ENCODE data around the gene ITGBL1.

The ITGBL1 gene

DNA sequence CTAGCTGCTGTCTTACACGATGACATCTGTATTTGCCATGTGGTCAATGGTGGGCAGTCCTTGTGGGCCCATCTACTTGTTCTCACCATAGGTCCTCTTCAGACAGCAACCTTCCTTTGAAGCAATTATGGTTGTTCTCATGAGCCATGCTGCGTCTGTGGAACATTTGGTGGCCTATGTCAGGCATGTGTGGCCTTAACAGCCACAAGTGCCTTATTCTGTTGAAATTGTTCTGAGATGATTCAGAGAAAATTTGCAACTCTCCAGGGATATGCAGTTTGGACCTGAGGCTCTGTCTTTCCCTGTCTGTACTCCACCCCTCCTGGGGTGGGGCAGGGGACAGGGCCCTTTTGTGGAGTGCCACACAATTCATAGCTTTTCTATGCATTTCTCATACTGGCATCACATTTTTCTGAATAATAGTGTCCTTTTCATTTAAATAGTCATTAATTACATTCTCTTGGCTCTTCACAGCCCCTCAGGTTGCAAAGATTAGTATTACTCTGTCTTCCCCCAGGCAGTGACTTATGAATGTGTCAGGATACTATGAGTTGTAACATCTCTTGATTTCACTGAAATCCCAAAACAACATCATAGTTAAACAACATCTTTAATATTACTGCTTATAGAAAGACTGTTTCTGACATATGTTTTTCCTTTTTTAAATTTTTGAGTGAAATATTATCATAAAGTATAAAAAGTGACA lies 102.1 kb downstream of the ITGBL1 start:
- H3K27ac ChIP-seq = no peak overlapping the region
- peaks cover 6% of the 10 kb centered on the region for H3K9me3 ChIP-seq (ENCODE audit: severe bottlenecking)
- no peaks in the 10 kb centered on the region for H3K36me3 ChIP-seq
- peak; percentile 31 for DNase-seq
- H3K27me3 ChIP-seq (ENCODE audit: insufficient read depth, low read depth, severe bottlenecking) = no peaks in the 10 kb centered on the region
- H3K4me3 ChIP-seq (ENCODE audit: low read depth, low read length) = no peak overlapping the region
- TF ChIP-seq, protein P1, sequence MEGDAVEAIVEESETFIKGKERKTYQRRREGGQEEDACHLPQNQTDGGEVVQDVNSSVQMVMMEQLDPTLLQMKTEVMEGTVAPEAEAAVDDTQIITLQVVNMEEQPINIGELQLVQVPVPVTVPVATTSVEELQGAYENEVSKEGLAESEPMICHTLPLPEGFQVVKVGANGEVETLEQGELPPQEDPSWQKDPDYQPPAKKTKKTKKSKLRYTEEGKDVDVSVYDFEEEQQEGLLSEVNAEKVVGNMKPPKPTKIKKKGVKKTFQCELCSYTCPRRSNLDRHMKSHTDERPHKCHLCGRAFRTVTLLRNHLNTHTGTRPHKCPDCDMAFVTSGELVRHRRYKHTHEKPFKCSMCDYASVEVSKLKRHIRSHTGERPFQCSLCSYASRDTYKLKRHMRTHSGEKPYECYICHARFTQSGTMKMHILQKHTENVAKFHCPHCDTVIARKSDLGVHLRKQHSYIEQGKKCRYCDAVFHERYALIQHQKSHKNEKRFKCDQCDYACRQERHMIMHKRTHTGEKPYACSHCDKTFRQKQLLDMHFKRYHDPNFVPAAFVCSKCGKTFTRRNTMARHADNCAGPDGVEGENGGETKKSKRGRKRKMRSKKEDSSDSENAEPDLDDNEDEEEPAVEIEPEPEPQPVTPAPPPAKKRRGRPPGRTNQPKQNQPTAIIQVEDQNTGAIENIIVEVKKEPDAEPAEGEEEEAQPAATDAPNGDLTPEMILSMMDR (IDR thresholded peaks at IDR 0.05; ENCODE audit: low read depth, low read length) = no peak

DNA sequence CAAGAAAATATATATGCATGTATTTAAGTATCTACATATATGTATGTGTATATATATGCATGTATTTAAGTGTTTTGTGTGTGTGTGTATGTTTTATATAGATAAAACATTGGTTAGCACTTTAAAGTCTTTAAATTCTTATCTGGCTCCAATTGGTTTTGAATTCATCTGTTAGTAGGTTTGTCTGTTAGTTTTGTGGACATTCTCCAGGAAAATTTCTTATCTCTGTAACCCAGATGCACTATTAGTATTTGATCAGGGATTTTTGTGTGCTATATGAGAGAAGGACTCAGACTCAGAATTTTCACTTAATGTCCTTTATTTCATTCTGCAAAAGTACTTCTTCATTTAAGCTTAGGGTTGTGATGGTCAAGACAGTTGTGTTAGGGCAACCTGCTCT lies 103.1 kb downstream of the ITGBL1 start:
- TF ChIP-seq, protein P1 (IDR thresholded peaks at IDR 0.05; ENCODE audit: low read depth, low read length) = no peak
- peaks cover 6% of the 10 kb centered on the region for H3K9me3 ChIP-seq (ENCODE audit: severe bottlenecking)
- H3K27ac ChIP-seq = no peak overlapping the region
- no peaks in the 10 kb centered on the region for H3K36me3 ChIP-seq
- H3K4me3 ChIP-seq (ENCODE audit: low read depth, low read length) = no peak overlapping the region
- H3K27me3 ChIP-seq (ENCODE audit: insufficient read depth, low read depth, severe bottlenecking) = no peaks in the 10 kb centered on the region
- DNase-seq = no peak

DNA sequence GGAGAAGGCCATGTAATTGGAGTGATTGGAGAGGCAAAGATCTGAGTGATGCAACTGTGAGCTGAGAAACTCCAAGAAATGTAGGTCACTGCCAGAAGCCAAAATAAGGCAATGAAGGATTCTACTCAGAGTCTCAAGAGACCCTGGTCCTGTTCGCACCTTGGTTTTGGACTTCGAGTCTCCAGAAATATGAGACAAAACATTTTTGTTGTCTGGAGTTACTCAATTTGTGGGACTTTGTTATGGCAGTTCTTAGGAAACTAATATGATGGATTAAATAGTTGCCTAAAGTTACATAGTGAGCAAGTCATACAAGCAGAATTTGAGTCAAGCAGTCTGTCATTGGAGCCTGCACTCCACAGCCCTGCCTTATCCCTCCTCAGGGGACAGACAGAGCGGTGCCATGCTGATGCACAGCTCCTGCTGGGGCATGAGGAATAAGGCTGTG lies 104.2 kb downstream of the ITGBL1 start:
- DNase-seq = peak; percentile 33
- H3K4me3 ChIP-seq (ENCODE audit: low read depth, low read length) = no peak overlapping the region
- H3K36me3 ChIP-seq = no peaks in the 10 kb centered on the region
- peaks cover 6% of the 10 kb centered on the region for H3K9me3 ChIP-seq (ENCODE audit: severe bottlenecking)
- no peaks in the 10 kb centered on the region for H3K27me3 ChIP-seq (ENCODE audit: insufficient read depth, low read depth, severe bottlenecking)
- TF ChIP-seq, protein P1 (IDR thresholded peaks at IDR 0.05; ENCODE audit: low read depth, low read length) = no peak
- H3K27ac ChIP-seq = no peak overlapping the region

DNA sequence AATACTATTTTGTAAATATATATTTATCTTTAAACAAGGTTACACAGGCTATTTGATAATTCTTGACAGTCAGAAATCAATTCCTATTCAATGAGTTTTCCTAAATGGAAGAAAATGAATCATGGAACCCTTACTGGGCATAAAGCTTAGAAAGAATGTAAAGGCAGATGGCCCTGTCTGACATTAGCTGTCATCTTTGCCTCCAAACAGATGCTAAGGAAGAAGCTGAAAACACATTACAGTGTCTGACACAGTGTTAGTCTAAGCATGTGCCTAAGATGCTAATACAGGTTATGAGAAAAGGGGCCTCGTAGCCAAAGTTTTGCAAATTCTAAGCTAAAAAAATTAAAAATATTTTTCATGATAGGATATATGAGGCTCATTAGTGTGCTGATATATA lies 112.8 kb downstream of the ITGBL1 start:
- no peak overlapping the region for H3K4me3 ChIP-seq (ENCODE audit: low read depth, low read length)
- H3K27me3 ChIP-seq (ENCODE audit: insufficient read depth, low read depth, severe bottlenecking) = no peaks in the 10 kb centered on the region
- peak overlapping the region; percentile 37 for H3K27ac ChIP-seq
- H3K36me3 ChIP-seq = no peaks in the 10 kb centered on the region
- H3K9me3 ChIP-seq (ENCODE audit: severe bottlenecking) = no peaks in the 10 kb centered on the region
- DNase-seq = peak; percentile 52
- TF ChIP-seq, protein P1 (IDR thresholded peaks at IDR 0.05; ENCODE audit: low read depth, low read length) = no peak

DNA sequence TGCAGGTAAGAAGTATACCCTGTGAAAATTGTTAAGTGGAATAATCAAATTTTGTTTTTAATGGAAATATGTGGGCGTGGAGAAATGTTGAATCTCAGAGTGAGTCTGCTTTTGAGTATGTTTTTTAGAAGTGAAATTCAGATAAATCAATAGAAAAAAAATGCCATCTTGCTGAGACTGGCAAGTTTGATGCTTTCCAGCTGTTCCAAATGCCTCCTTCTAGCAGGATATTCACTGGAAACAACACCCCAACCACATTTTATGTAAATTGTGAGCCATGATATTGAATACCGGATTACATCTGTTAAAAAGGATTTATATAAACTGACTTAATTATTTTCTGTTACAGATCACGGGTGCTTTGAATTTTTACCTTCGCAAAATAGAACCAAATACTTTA lies 115.4 kb downstream of the ITGBL1 start:
- Histone ChIP-seq H3K4me3 (ENCODE audit: low read depth, low read length) (no peak overlapping the region), H3K27me3 (ENCODE audit: insufficient read depth, low read depth, severe bottlenecking) (no peaks in the 10 kb centered on the region), H3K36me3 (no peaks in the 10 kb centered on the region), H3K27ac (no peak overlapping the region), H3K9me3 (ENCODE audit: severe bottlenecking) (no peaks in the 10 kb centered on the region)
- no peak for DNase-seq
- TF ChIP-seq, protein P1 (IDR thresholded peaks at IDR 0.05; ENCODE audit: low read depth, low read length) = no peak

DNA sequence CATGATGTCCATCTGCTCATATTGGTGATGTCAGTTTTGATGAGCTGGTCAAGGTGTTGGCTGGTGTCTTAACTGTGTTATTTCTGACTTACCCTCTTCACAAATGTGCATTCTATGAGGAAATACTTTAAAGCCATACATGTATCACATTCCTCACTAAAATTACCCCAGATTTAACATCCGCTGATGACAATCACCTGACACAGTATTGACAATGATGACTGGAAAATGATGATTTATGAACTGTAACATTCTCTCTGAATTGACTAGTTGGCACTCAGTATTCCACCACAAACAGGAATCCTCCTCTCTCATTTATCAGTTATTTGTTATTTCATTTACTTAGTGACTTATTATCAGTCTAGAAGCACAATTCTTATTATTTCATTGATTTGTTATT lies 117.3 kb downstream of the ITGBL1 start:
- Histone ChIP-seq H3K27ac (no peak overlapping the region), H3K9me3 (ENCODE audit: severe bottlenecking) (no peaks in the 10 kb centered on the region), H3K27me3 (ENCODE audit: insufficient read depth, low read depth, severe bottlenecking) (no peaks in the 10 kb centered on the region), H3K36me3 (no peaks in the 10 kb centered on the region), H3K4me3 (ENCODE audit: low read depth, low read length) (no peak overlapping the region)
- no peak for DNase-seq
- TF ChIP-seq, protein P1 (IDR thresholded peaks at IDR 0.05; ENCODE audit: low read depth, low read length) = no peak

All from WERI-Rb-1 (cell line).